ENCODE measurements around the gene UROD.

UROD gene

DNA sequence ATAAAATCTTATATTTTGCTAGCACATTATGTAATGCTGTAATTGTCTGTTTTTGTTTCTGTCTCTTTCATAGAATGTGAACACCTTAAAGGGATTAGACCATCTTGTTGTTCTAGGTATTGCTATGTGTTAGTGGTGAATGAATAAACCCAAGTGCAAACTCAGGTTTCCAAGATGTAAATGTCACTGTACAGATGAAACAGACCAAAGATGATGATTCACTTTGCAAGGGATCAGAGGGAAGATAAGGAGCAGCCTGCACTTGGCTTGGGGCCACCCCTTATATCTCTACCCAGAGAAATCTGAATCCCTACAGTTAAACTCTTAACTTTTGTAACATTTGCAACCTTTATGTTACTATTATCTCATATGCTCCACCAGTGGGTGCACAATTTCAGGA lies 25.4 kb downstream of the UROD start:
- H3K79me2 ChIP-seq (ENCODE audit: control insufficient read depth, insufficient read depth, low read length, poor library complexity), result no peaks in the 10 kb centered on the region
- no peak overlapping the region for H4K12ac ChIP-seq (ENCODE audit: low read depth, low read length)
- no peak overlapping the region for H3K23ac ChIP-seq (ENCODE audit: low read length)
- H3K79me1 ChIP-seq (ENCODE audit: low read length), result no peaks in the 10 kb centered on the region
- no peak overlapping the region for H2BK120ac ChIP-seq (ENCODE audit: insufficient read depth, low read length, poor library complexity)
- no peak overlapping the region for H3K18ac ChIP-seq (ENCODE audit: low read length)
- no peak overlapping the region for H3K4me3 ChIP-seq (ENCODE audit: low read depth, low read length)
- H3K27ac ChIP-seq (ENCODE audit: low read depth, low read length), result no peak overlapping the region
- H4K91ac ChIP-seq (ENCODE audit: low read depth, low read length), result no peak overlapping the region
- H4K8ac ChIP-seq (ENCODE audit: low read depth, low read length), result no peak overlapping the region
- no peak for DNase-seq
- H2BK5ac ChIP-seq (ENCODE audit: low read depth, low read length, poor library complexity), result no peak overlapping the region
- H3K9me3 ChIP-seq (ENCODE audit: insufficient read depth, low read depth, low read length), result no peaks in the 10 kb centered on the region
- H3K4me2 ChIP-seq (ENCODE audit: low read length), result no peak overlapping the region
- no peaks in the 10 kb centered on the region for H3K4me1 ChIP-seq (ENCODE audit: control insufficient read depth in 1 of 2, insufficient read depth in 2 of 2, low read length in 2 of 2)
- H3K14ac ChIP-seq (ENCODE audit: low read length), result no peak overlapping the region
- no peaks in the 10 kb centered on the region for H3K27me3 ChIP-seq (ENCODE audit: insufficient read depth, low read length)
- H2AK5ac ChIP-seq (ENCODE audit: low read length), result no peak overlapping the region
- H3K9ac ChIP-seq (ENCODE audit: low read length), result no peak overlapping the region
- H2AFZ ChIP-seq (ENCODE audit: insufficient read depth, low read length, poor library complexity), result no peak overlapping the region
- H3K36me3 ChIP-seq (ENCODE audit: control insufficient read depth in 1 of 2, insufficient read depth in 2 of 2, low read length in 2 of 2), result no peaks in the 10 kb centered on the region
- H3K4ac ChIP-seq (ENCODE audit: low read depth, low read length), result no peak overlapping the region
- no peak overlapping the region for H2BK12ac ChIP-seq (ENCODE audit: low read length)

DNA sequence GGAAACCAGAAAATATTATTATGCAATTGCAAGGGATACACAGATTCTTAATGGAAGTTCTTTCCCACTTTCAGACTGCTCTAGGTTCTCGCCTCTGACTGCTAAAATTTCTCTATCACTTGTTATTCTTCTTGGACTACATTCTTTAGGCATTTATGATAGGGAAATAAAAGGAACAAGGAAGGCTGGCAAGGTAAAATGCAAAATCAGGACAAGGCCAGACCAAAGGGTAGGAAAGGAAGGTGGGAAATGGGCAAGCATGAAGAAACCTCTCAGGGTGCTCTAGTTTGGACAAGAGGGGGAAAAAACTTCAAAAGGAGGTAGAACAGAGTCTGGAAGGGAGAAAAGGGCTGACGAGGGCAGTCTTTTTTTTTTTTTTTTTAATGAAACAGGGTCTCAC lies 26.2 kb downstream of the UROD start:
- Histone ChIP-seq H3K18ac (ENCODE audit: low read length) (no peak overlapping the region), H3K79me1 (ENCODE audit: low read length) (no peaks in the 10 kb centered on the region), H3K27ac (ENCODE audit: low read depth, low read length) (no peak overlapping the region), H3K79me2 (ENCODE audit: control insufficient read depth, insufficient read depth, low read length, poor library complexity) (no peaks in the 10 kb centered on the region), H3K4me3 (ENCODE audit: low read depth, low read length) (no peak overlapping the region), H4K91ac (ENCODE audit: low read depth, low read length) (no peak overlapping the region), H3K4me2 (ENCODE audit: low read length) (no peak overlapping the region), H4K8ac (ENCODE audit: low read depth, low read length) (no peak overlapping the region), H2AK5ac (ENCODE audit: low read length) (no peak overlapping the region), H3K27me3 (ENCODE audit: insufficient read depth, low read length) (no peaks in the 10 kb centered on the region), H3K14ac (ENCODE audit: low read length) (no peak overlapping the region), H2AFZ (ENCODE audit: insufficient read depth, low read length, poor library complexity) (no peak overlapping the region), H2BK120ac (ENCODE audit: insufficient read depth, low read length, poor library complexity) (no peak overlapping the region), H3K9me3 (ENCODE audit: insufficient read depth, low read depth, low read length) (no peaks in the 10 kb centered on the region), H3K23ac (ENCODE audit: low read length) (no peak overlapping the region), H2BK12ac (ENCODE audit: low read length) (no peak overlapping the region), H3K36me3 (ENCODE audit: control insufficient read depth in 1 of 2, insufficient read depth in 2 of 2, low read length in 2 of 2) (no peaks in the 10 kb centered on the region), H3K4ac (ENCODE audit: low read depth, low read length) (no peak overlapping the region), H3K4me1 (ENCODE audit: control insufficient read depth in 1 of 2, insufficient read depth in 2 of 2, low read length in 2 of 2) (no peaks in the 10 kb centered on the region), H4K12ac (ENCODE audit: low read depth, low read length) (no peak overlapping the region), H3K9ac (ENCODE audit: low read length) (no peak overlapping the region), H2BK5ac (ENCODE audit: low read depth, low read length, poor library complexity) (no peak overlapping the region)
- no peak for DNase-seq
- no CpG with 5 or more reads among the region's 2 CpGs for WGBS (ENCODE audit: extremely low coverage, insufficient coverage, insufficient read length)

DNA sequence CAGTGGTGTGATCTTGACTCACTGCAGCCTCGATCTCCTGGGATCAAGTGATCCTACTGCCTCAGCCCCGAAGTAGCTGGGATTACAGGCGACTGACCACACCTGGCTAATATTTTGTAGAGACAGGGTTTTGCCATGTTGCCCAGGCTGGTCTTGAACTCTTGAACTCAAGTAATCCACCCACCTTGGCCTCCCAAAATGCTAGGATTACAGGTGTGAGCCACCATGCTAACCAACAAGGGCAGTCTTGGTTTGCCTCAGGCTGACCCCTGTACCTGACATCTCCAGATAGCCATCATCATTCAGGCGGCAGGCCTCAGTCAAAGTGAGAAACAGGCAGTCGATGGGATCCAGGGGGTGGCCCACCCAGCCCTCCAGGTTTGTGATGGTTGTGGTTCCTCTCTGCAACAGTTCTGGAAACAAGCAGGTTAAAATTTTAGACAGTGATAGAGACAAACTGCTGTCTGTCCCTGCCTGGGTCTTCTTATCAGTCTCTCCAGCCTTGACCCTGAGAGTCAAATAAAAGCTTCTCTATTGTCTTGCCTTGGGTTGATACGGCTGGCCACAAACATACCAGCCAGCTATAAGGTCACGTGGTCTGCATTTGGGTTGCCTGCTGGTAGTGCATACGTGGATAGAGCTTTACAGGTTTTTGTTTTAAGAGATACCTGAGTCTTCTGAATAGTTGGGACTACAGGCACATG lies 26.8 kb downstream of the UROD start:
- Histone ChIP-seq H2BK120ac (ENCODE audit: insufficient read depth, low read length, poor library complexity) (no peak overlapping the region), H2BK12ac (ENCODE audit: low read length) (no peak overlapping the region), H4K12ac (ENCODE audit: low read depth, low read length) (no peak overlapping the region), H3K79me2 (ENCODE audit: control insufficient read depth, insufficient read depth, low read length, poor library complexity) (no peaks in the 10 kb centered on the region), H4K8ac (ENCODE audit: low read depth, low read length) (no peak overlapping the region), H2BK5ac (ENCODE audit: low read depth, low read length, poor library complexity) (no peak overlapping the region), H3K23ac (ENCODE audit: low read length) (no peak overlapping the region), H3K4ac (ENCODE audit: low read depth, low read length) (no peak overlapping the region), H2AK5ac (ENCODE audit: low read length) (no peak overlapping the region), H4K91ac (ENCODE audit: low read depth, low read length) (no peak overlapping the region), H3K36me3 (ENCODE audit: control insufficient read depth in 1 of 2, insufficient read depth in 2 of 2, low read length in 2 of 2) (no peaks in the 10 kb centered on the region), H3K14ac (ENCODE audit: low read length) (no peak overlapping the region), H3K79me1 (ENCODE audit: low read length) (no peaks in the 10 kb centered on the region), H3K18ac (ENCODE audit: low read length) (no peak overlapping the region), H3K27me3 (ENCODE audit: insufficient read depth, low read length) (no peaks in the 10 kb centered on the region), H2AFZ (ENCODE audit: insufficient read depth, low read length, poor library complexity) (no peak overlapping the region), H3K9ac (ENCODE audit: low read length) (no peak overlapping the region), H3K27ac (ENCODE audit: low read depth, low read length) (no peak overlapping the region), H3K4me2 (ENCODE audit: low read length) (no peak overlapping the region), H3K4me1 (ENCODE audit: control insufficient read depth in 1 of 2, insufficient read depth in 2 of 2, low read length in 2 of 2) (no peaks in the 10 kb centered on the region), H3K9me3 (ENCODE audit: insufficient read depth, low read depth, low read length) (no peaks in the 10 kb centered on the region), H3K4me3 (ENCODE audit: low read depth, low read length) (no peak overlapping the region)
- no CpG with 5 or more reads among the region's 8 CpGs for WGBS (ENCODE audit: extremely low coverage, insufficient coverage, insufficient read length)
- DNase-seq, result no peak

DNA sequence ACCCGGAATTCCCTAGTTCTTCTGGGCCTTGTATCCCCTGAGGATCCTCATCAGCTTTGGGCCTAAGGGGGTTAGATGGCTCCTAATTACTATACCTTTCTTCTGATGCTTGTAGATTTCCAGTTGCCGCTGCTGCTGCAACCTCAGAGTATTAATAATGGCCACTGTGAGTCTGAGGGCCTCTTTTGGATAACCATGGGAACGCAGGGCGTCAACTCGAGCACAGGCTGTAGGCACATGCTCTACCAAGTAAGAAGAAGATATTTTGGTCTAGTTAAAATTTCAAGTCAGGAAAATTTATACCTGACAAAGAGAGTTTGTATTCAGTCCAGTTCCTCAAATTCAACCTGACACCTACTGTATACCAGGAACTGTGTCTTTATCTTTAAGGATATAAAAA lies 28.2 kb downstream of the UROD start:
- Histone ChIP-seq H3K14ac (ENCODE audit: low read length) (no peak overlapping the region), H2BK12ac (ENCODE audit: low read length) (no peak overlapping the region), H2BK120ac (ENCODE audit: insufficient read depth, low read length, poor library complexity) (no peak overlapping the region), H3K79me2 (ENCODE audit: control insufficient read depth, insufficient read depth, low read length, poor library complexity) (no peaks in the 10 kb centered on the region), H2BK5ac (ENCODE audit: low read depth, low read length, poor library complexity) (no peak overlapping the region), H3K9me3 (ENCODE audit: insufficient read depth, low read depth, low read length) (no peaks in the 10 kb centered on the region), H4K12ac (ENCODE audit: low read depth, low read length) (no peak overlapping the region), H3K27me3 (ENCODE audit: insufficient read depth, low read length) (no peaks in the 10 kb centered on the region), H3K79me1 (ENCODE audit: low read length) (no peaks in the 10 kb centered on the region), H3K18ac (ENCODE audit: low read length) (no peak overlapping the region), H3K23ac (ENCODE audit: low read length) (no peak overlapping the region), H4K91ac (ENCODE audit: low read depth, low read length) (no peak overlapping the region), H3K4me2 (ENCODE audit: low read length) (no peak overlapping the region), H2AFZ (ENCODE audit: insufficient read depth, low read length, poor library complexity) (no peak overlapping the region), H3K4ac (ENCODE audit: low read depth, low read length) (no peak overlapping the region), H3K27ac (ENCODE audit: low read depth, low read length) (no peak overlapping the region), H3K36me3 (ENCODE audit: control insufficient read depth in 1 of 2, insufficient read depth in 2 of 2, low read length in 2 of 2) (no peaks in the 10 kb centered on the region), H2AK5ac (ENCODE audit: low read length) (no peak overlapping the region), H3K4me3 (ENCODE audit: low read depth, low read length) (no peak overlapping the region), H3K9ac (ENCODE audit: low read length) (no peak overlapping the region), H4K8ac (ENCODE audit: low read depth, low read length) (no peak overlapping the region), H3K4me1 (ENCODE audit: control insufficient read depth in 1 of 2, insufficient read depth in 2 of 2, low read length in 2 of 2) (no peaks in the 10 kb centered on the region)
- no peak for DNase-seq
- WGBS (ENCODE audit: extremely low coverage, insufficient coverage, insufficient read length), result no CpG with 5 or more reads among the region's 5 CpGs
